Measurements from ENCODE around the gene RAD23A.

DNA sequence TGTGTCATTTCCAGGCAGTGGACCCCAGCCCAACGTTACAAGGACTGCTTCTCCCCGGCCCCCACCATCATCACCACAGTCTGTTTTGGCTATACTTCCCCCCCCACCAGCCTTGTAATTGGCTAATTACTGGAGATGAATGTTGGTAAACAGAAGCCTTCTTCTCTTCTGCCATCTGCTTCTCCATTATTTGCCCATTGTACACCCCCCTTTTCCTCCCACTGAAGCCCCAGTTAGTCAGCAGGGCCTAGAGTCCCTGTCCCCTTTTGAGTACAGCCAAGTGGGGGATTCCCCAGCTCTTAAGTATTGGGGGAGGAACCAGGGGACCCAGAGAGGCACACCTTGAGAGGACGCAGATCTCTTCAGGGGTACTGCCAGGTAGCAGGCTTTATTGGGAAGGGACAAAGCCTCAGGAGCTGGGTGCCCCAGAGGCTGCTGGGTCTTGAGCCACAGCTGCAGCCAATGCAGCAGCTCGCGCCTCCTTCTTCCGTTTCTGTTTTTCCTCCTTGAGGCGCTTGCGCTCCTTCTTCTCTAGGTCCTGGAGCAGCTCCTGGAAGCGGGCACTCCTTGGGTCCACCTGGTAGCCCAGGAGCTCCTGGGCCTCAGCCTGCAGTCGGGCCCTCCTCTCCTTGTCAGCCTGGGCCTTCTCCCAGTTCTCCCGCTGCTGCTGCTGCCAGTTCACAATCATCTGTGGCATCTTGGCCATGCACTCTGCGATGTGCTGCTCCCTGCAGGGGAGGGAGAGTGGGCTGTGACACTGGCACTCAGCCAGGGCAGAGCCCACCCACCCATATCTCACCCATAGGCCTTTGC is 8.3 kb downstream of the RAD23A start:
- TF ChIP-seq POLR2A (IDR thresholded peaks at IDR 0.05; ENCODE audit: extremely low read depth, insufficient read length) (no peak), MYC (IDR thresholded peaks at IDR 0.05; ENCODE audit: low read depth, low read length) (no peak)
- TF ChIP-seq, protein P1, sequence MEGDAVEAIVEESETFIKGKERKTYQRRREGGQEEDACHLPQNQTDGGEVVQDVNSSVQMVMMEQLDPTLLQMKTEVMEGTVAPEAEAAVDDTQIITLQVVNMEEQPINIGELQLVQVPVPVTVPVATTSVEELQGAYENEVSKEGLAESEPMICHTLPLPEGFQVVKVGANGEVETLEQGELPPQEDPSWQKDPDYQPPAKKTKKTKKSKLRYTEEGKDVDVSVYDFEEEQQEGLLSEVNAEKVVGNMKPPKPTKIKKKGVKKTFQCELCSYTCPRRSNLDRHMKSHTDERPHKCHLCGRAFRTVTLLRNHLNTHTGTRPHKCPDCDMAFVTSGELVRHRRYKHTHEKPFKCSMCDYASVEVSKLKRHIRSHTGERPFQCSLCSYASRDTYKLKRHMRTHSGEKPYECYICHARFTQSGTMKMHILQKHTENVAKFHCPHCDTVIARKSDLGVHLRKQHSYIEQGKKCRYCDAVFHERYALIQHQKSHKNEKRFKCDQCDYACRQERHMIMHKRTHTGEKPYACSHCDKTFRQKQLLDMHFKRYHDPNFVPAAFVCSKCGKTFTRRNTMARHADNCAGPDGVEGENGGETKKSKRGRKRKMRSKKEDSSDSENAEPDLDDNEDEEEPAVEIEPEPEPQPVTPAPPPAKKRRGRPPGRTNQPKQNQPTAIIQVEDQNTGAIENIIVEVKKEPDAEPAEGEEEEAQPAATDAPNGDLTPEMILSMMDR (IDR thresholded peaks at IDR 0.05; ENCODE audit: low read depth, low read length), result no peak
